22Rv1 (cell line): ENCODE measurements around the gene RAB31.

Source experiments
- H3K27ac ChIP-seq: fragments of 450-650 bp; 2 replicates; pipeline ENCODE4 v1.5.1; 2017
- ZFX ChIP-seq: fragments of 450-650 bp; IDR thresholded peaks from 2 replicates; pipeline ENCODE4 v1.6.1; 2017; ENCODE audit warnings: antibody characterized with exemption, borderline replicate concordance
- TF ChIP-seq, protein P1 (sequence below): fragments of 450-650 bp; IDR thresholded peaks from 2 replicates; pipeline ENCODE4 v1.5.1; 2017; ENCODE audit warnings: mild to moderate bottlenecking

RAB31 gene

GRCh38 chr18:9796935-9797549 lies 88.9 kb downstream of the RAB31 start:
- 0 out of 2 replicates have a peak overlapping the region, but pooled peaks have one; percentile 8 for H3K27ac ChIP-seq
- TF ChIP-seq, protein P1, sequence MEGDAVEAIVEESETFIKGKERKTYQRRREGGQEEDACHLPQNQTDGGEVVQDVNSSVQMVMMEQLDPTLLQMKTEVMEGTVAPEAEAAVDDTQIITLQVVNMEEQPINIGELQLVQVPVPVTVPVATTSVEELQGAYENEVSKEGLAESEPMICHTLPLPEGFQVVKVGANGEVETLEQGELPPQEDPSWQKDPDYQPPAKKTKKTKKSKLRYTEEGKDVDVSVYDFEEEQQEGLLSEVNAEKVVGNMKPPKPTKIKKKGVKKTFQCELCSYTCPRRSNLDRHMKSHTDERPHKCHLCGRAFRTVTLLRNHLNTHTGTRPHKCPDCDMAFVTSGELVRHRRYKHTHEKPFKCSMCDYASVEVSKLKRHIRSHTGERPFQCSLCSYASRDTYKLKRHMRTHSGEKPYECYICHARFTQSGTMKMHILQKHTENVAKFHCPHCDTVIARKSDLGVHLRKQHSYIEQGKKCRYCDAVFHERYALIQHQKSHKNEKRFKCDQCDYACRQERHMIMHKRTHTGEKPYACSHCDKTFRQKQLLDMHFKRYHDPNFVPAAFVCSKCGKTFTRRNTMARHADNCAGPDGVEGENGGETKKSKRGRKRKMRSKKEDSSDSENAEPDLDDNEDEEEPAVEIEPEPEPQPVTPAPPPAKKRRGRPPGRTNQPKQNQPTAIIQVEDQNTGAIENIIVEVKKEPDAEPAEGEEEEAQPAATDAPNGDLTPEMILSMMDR = no peak
- no peak for TF ChIP-seq ZFX

GRCh38 chr18:9802175-9803062 lies 94.3 kb downstream of the RAB31 start:
- no peak overlapping the region for H3K27ac ChIP-seq
- TF ChIP-seq ZFX = no peak
- TF ChIP-seq, protein P1 = no peak

DNA sequence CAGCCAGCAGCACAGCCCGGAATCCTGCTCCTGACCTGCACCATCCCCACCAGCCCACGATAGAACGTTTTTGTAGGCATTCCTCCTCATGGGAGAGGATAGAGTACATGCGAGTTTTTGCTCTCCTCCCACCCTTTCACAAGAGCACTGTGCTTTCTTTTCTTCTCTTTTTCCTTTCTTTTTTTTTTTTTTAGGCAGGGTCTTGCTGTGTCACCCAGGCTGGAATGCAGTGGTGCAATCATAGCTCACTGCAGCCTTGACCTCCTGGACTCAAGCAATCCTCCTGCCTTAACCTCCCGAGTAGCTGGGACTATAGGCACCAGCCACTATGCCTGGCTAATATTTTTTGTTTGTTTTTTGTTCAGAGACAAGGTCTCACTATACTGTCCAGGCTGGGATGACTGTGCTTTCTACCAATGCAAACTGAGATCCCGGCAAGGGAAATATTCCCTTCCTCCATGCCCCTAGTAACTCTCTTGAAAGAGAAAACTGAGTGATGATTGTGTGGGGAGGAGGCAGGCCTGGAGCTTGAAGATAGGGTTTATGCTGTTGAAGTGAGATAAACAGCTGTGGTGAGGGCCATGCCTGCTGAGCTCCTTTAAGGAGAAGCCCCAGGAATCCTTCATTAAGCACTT lies 95.1 kb downstream of the RAB31 start:
- H3K27ac ChIP-seq = no peak overlapping the region
- TF ChIP-seq ZFX = no peak
- TF ChIP-seq, protein P1 = no peak

GRCh38 chr18:9803698-9804516 lies 95.8 kb downstream of the RAB31 start:
- peak overlapping the region; percentile 36 for H3K27ac ChIP-seq
- TF ChIP-seq ZFX = no peak
- TF ChIP-seq, protein P1 = no peak

DNA sequence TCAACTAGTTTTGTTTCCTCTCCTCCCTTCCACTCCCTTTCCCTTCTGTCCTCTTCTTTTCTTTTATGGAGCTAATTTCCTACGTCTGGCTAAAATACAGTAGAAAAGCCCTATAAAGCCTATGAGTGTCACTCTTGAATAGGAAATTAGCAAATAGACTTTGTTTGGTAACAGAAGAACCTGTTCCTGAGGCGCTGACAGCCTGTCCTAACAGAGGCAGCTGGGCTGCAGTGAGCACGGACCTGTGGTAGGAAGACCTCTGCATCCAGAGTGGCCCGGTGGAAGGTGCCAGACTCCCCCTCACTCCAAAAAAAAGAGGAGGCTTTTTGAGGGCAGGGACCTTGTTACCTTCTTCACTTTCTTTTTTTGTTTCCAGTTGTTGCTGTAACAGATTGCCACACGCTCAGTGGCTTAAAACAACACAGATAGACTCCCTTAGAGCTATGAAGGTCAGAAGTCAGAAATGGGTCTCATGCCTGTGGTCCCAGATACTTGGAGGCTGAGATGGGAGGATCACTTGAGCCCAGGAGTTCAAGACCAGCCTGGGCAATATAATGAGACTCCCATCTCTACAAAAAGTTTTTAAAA lies 96.5 kb downstream of the RAB31 start:
- H3K27ac ChIP-seq = peak overlapping the region; percentile 36
- TF ChIP-seq, protein P1 = no peak
- no peak for TF ChIP-seq ZFX

DNA sequence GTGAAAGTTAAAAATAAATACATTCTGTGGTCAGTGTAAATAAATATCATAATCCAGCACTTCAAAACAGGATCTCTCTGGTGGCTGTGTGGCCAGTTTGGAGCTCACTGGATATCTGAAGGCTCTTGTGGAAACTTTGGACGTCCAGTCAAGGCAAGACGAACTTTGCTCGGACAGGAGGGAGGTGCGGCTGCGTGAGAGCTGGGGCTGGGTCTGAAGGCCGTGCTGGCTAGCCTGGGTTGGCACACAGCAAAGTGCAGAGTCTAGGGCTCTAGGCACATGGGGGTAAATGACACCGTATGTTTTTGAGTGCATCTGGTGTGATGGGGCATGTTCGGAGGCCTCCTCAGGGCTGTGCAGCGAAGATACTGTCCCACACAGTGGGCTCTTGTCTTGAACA lies 98.8 kb downstream of the RAB31 start:
- no peak overlapping the region for H3K27ac ChIP-seq
- no peak for TF ChIP-seq ZFX
- TF ChIP-seq, protein P1 = no peak
